ENCODE results near the gene SCOC. TPM values are rescaled to one million over a fixed set of nuclear protein-coding genes. Genes with fewer than 3 reads are reported as not detected.

The SCOC gene
- total and polyA plus RNA-seq, 10 of the 15 experiments (the other 5 are each of a cell fraction or from before 2014, with no cell fraction given), result 28.2 to 154 (median 54.0) TPM

GRCh38 chr4:140373328-140374129, at the start of gene SCOC (continued):
- no peak for TF ChIP-seq BCLAF1 (IDR thresholded peaks at IDR 0.05)
- TF ChIP-seq BACH1 (IDR thresholded peaks at IDR 0.05; ENCODE audit: borderline replicate concordance), result no peak
- peak; percentile 94 for TF ChIP-seq HDGF (IDR thresholded peaks at IDR 0.05)
- no peak for TF ChIP-seq KDM1A (IDR thresholded peaks at IDR 0.05; ENCODE audit: borderline replicate concordance)
- peak; percentile 33; the same call in 1 of the 2 replicates for TF ChIP-seq RFX5 (IDR thresholded peaks at IDR 0.05; ENCODE audit: low read depth, low read length)
- no peak for TF ChIP-seq HSF1 (IDR thresholded peaks at IDR 0.05; ENCODE audit: low read depth, low read length)
- no peak for TF ChIP-seq CREM (IDR thresholded peaks at IDR 0.05; ENCODE audit: low read depth)
- 0 out of 4 replicates have a peak, but pooled peaks of 1 of the 2 experiments have one; percentile 8 for TF ChIP-seq EP300 (IDR thresholded peaks at IDR 0.05; ENCODE audit: borderline replicate concordance in 1 of 2, control insufficient read depth in 1 of 2, low read depth in 2 of 2, low read length in 2 of 2)
- TF ChIP-seq MEF2A (IDR thresholded peaks at IDR 0.05; ENCODE audit: insufficient read depth, low read depth, low read length), result no peak
- peak; percentile 82 for TF ChIP-seq IKZF1 (conservative IDR thresholded peaks at IDR 0.05)
- TF ChIP-seq RB1 (IDR thresholded peaks at IDR 0.05; ENCODE audit: borderline replicate concordance), result no peak
- peak; percentile 88 to 95 for TF ChIP-seq BHLHE40 (IDR thresholded peaks at IDR 0.05; ENCODE audit: borderline replicate concordance in 1 of 2, low read depth in 2 of 2, low read length in 1 of 2)
- no peak for TF ChIP-seq YBX1 (IDR thresholded peaks at IDR 0.05)
- TF ChIP-seq MTA3 (IDR thresholded peaks at IDR 0.05; ENCODE audit: borderline replicate concordance, low read length), result no peak
- TF ChIP-seq MAX (IDR thresholded peaks at IDR 0.05; ENCODE audit: low read depth, low read length), result 0 out of 2 replicates have a peak, but pooled peaks have one; percentile 18
- TF ChIP-seq FOXM1 (IDR thresholded peaks at IDR 0.05; ENCODE audit: low read depth, low read length), result no peak
- no peak for TF ChIP-seq SREBF1 (IDR thresholded peaks at IDR 0.05; ENCODE audit: low read length)
- no peak for TF ChIP-seq ZBTB4 (CRISPR knock-in tag; IDR thresholded peaks at IDR 0.05)
- TF ChIP-seq RUNX3 (IDR thresholded peaks at IDR 0.05; ENCODE audit: low read length), result no peak
- TF ChIP-seq POU2F2 (IDR thresholded peaks at IDR 0.05; ENCODE audit: borderline replicate concordance, low read depth, low read length), result no peak
- no peak for TF ChIP-seq SREBF2 (IDR thresholded peaks at IDR 0.05; ENCODE audit: low read length)

Measured in GM12878 (cell line).